Measurements from ENCODE around the gene ATP2C2.
"Not testable (repeated sequence)": the region's sequence is repeated elsewhere in the genome, so short reads cannot be mapped to it uniquely, and the experiment has no call there.

ATP2C2 gene

GRCh38 chr16:84339766-84340165 is 28.6 kb upstream of the ATP2C2 start:
- in situ Hi-C loops (cut with MboI; ENCODE audit: low sequenced_read_pairs) = no loop called here

GRCh38 chr16:84340325-84341040 is 27.9 kb upstream of the ATP2C2 start:
- in situ Hi-C loops (cut with MboI; ENCODE audit: low sequenced_read_pairs) = no loop called here

GRCh38 chr16:84341528-84342295 is 26.6 kb upstream of the ATP2C2 start:
- in situ Hi-C loops (cut with MboI; ENCODE audit: low sequenced_read_pairs) = no loop called here

DNA sequence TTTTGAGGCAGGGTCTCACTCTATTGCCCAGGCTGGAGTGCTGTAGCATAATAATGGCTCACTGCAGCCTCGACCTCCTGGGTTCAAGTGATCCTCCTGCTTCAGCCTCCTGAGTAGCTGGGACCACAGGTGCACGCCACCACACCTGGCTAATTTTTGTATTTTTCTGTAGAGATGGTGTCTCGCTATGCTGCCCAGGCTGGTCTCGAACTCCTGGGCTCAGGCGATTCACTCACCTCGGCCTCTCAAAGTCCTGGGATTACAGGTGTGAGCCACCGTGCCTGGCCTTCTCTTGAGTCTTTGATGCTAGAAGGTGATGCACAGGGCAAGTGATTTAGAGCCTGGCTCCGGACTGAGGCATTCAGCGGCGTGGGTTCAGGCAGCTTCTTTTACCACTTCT is 24.5 kb upstream of the ATP2C2 start:
- in situ Hi-C loops (cut with MboI; ENCODE audit: low sequenced_read_pairs) = not testable (repeated sequence)

DNA sequence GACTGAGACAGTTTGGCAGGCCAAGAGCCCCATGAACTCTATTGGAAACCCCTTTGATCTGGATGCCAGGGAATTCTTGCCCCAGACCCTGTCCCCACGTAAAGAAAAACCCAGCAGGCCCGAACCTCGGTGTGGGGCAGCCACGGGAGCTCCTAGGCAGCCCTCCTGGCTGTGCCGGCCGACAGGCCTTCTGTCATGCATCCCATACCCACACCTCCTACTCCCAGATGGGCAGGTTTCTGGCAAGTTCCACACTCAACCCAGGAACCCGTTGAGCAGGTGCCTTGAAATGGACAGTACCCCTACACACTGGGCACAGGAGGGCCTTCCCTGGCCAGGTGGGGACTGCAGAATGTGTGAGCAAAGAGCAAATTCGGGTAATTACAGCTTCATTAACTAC is 23.6 kb upstream of the ATP2C2 start:
- in situ Hi-C loops (cut with MboI; ENCODE audit: low sequenced_read_pairs) = no loop called here

DNA sequence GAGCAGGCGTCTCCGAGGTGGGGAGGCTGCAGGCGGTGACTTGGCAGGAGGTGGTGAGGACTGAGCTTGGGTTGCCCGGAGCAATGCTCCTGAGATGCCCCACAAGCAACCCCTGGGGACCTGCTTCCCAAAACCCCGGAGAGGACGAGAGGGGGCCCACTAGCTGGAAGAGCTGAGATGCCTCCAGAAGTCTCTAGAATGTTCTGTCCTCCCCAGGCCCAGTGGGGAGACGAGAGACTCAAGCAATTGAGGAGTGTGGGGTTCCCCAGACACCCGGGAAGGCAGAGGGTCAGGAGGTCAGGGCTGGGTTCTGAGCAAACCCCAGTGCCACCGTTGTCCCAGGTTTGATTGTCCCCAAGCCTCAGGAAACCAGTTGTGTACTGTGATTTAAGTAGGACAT is 21.2 kb upstream of the ATP2C2 start:
- in situ Hi-C loops (cut with MboI; ENCODE audit: low sequenced_read_pairs) = no loop called here

GRCh38 chr16:84348386-84348888 is 19.9 kb upstream of the ATP2C2 start:
- in situ Hi-C loops (cut with MboI; ENCODE audit: low sequenced_read_pairs) = no loop called here

- in situ Hi-C loops (cut with MboI; ENCODE audit: low sequenced_read_pairs) = no loop called here
These were observed 18.3 kb upstream of the ATP2C2 start for GRCh38 chr16:84349862-84350684.

DNA sequence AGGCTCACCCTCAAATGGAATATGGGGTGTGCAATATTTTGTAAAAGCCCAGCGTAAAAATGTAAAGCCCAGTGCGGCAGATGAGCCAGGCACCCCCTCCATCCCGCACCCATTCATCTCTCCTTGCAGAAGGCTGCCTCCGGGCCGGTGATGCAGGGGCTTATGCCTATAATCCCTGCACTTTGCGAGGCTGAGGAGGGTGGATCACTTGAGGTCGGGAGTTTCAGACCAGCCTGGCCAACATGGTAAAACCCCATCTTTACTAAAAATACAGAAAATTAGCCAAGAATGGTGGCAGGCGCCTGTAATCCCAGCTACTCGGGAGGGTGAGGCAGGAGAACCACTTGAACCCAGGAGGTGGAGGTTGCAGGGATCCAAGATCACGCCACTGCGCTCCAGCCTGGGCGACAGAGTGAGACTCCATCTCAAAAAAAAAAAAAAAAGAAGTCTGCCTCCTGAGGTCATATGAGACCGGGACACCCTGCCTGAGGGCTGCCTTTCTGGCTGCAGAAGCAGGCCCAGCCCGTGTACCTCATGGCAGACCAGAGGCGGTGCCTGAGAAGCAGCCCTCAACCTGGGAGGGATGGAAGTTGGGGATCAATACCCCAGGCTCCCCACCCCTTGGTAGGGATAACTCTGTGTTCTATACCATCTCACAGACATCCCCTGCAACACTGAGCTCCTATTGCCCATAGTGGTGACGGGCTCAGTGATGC is 17.5 kb upstream of the ATP2C2 start:
- in situ Hi-C loops (cut with MboI; ENCODE audit: low sequenced_read_pairs) = no loop called here

DNA sequence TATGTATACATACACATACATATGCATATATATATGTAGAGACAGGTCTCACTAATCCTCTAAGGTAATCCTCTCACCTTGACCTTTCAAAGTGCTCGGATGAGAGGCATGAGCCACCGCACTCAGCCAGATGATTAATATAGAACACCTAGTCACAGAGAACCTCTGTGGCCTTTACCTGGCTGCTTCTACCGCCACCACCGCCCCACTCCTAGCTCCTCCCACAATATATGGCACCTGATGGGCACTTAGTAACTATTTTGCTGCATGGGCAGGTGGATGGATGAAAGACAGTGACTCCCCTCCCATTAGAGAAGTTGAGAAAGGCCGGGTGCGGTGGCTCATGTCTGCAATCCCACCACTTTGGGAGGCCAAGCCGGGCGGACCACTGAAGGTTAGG is 16.7 kb upstream of the ATP2C2 start:
- in situ Hi-C loops (cut with MboI; ENCODE audit: low sequenced_read_pairs) = no loop called here

- in situ Hi-C loops (cut with MboI; ENCODE audit: low sequenced_read_pairs) = no loop called here
These were observed 14.0 kb upstream of the ATP2C2 start for GRCh38 chr16:84354306-84354705.

DNA sequence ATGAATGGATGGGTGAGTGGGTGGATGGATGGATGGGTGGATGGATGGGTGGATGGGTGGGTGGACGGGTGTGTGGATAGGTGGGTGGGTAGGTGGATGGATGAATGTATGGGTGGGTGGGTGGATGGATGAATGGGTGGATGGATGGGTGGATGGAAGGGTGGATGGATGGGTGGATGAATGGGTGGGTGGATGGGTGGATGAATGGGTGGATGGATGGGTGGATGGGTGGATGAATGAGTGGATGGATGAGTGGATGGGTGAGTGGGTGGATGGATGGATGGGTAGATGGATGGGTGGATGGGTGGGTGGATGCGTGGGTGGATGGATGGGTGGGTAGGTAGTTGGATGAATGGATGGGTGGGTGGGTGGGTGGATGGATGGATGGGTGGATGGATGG is 13.2 kb upstream of the ATP2C2 start:
- in situ Hi-C loops (cut with MboI; ENCODE audit: low sequenced_read_pairs) = no loop called here

- in situ Hi-C loops (cut with MboI; ENCODE audit: low sequenced_read_pairs) = no loop called here
These were observed 12.2 kb upstream of the ATP2C2 start for GRCh38 chr16:84356176-84356575.

- in situ Hi-C loops (cut with MboI; ENCODE audit: low sequenced_read_pairs) = no loop called here
These were observed 11.7 kb upstream of the ATP2C2 start for GRCh38 chr16:84356591-84357116.

DNA sequence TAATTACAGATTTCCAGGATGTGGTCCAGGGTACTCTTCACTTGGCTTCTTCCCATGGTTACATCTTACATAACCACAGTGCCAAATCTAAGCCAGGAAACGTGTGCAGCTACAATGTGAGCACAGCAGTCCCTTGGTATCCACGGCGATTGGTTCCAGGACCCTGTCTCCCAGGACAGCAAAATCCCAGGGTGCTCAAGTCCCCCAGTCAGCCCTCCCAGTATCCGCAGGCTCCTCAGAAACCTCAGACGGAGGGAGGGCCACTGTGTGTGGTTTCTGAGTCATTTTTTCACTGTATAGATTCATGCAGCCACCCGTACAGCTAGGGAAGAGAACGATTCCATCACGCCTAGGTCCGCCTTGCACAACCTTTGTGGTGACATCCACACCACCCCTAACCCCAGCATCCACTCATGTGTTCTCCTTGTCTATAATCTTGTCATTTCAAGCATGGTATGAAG is 11.1 kb upstream of the ATP2C2 start:
- in situ Hi-C loops (cut with MboI; ENCODE audit: low sequenced_read_pairs) = no loop called here

DNA sequence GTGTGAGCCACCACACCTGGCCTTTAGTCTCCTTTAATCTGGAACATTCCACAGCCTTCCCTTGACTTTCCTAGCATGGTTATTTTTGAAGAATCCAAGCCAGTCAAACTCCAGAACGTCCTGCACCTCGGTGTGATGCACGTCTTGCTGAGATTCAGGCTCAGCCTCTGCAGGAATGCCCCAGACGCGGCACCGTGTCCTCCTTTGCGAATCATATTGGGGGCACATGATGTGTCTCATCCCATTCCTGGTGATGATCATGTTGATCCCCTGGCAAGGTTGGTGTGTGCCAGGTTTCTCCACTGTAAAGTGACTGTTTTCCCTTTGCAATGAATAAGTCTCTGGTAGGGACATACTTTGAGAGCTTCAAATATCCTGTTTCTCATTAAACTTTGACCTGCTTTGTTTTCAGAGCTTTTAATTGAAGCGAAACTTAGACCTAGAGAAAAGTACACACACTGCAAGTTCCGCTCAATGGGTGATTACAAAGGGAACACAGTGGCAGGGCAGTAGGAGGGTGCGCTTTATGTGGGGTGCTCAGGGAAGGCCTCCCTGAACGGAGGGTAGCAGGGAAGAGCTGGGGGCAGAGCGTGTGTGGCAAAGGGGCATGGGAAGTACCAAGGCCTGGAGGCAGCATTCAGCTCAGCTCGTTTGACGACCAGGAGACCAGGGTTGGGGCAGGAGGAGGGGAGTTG is 9.6 kb upstream of the ATP2C2 start:
- in situ Hi-C loops (cut with MboI; ENCODE audit: low sequenced_read_pairs) = no loop called here

DNA sequence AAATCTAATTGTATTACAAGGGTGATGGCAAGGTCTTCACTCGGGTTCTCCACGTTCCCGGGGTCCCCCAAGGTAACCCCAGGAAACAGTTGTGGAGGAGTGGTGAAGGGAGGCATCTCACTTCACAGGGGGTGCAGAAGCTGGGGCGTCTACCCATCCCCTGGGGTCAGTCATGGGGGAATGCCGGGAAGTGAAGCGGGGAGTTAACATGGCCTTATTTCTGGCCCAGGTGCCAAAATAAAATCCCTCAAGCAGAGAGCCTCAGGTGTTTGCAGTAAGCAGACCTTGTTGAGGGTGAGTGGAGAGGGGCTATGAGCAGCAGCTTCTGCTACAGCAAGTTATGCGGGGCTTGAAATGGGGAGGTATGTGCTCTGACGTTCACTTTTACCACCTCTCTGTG is 9.0 kb upstream of the ATP2C2 start:
- in situ Hi-C loops (cut with MboI; ENCODE audit: low sequenced_read_pairs) = no loop called here

DNA sequence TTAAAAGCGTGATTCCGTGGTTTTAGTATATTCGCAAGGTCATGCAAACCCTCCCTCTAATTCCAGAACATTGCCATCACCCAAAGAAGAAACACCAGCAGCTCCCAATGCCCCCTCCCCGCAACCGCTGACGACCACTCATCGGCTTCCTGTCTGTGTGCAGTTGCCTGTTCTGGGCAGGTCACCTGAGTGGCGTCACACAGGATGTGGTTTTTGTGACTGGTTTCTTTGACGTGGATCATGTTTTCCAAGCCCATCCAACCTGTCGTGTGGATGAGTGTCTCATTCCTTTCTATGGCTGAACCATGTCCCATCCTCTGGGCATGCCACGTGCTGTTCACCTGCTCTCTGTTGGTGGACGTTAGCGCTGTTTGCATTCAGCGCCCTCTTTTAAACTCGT is 8.2 kb upstream of the ATP2C2 start:
- in situ Hi-C loops (cut with MboI; ENCODE audit: low sequenced_read_pairs) = no loop called here

DNA sequence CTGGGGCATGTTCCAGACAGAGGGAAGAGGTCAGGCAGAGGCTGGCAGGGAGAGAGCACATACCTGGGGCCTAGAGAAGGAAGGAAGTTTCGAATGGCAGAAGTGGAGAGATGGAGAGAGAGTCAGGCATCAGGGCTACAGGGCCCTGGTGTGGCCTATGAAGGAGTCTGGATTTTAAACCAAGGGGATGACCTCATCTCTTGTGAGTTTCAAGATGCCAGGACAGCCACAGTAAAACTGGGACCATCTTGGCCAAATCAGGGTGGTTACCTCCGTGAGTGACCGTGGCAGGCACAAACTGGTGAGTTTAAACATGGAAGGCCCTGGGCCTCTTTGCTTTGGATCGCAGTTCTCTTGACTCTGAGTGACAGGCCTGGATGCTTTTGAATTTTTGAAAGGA is 7.6 kb upstream of the ATP2C2 start:
- in situ Hi-C loops (cut with MboI; ENCODE audit: low sequenced_read_pairs) = no loop called here

DNA sequence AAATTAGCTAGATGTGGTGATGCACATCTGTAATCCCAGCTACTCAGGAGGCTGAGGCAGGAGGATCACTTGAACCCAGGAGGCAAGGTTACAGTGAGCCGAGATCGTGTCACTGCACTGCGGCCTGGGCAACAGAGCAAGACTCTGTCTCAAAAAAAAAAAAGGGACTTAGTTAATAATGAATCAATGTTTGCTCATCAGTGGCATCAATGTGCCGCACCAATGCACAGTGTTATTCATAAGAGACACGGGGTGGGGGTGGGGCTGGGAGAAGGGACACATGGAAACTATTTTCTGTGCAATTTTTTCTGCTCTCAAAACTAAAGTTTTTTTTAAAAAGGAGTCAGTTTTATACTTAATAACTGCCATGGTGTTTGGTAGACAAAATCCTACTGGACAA is 6.8 kb upstream of the ATP2C2 start:
- in situ Hi-C loops (cut with MboI; ENCODE audit: low sequenced_read_pairs) = no loop called here
